Measurements from ENCODE around the gene RNLS.

Gene RNLS

GRCh38 chr10:88226891-88227290 lies 356.2 kb downstream of the RNLS start:
- no peak for DNase-seq
- H3K4me3 ChIP-seq (ENCODE audit: low read depth, low read length), result no peak overlapping the region
- H3K27me3 ChIP-seq (ENCODE audit: insufficient read depth, low read depth, severe bottlenecking), result no peaks in the 10 kb centered on the region
- no peak for TF ChIP-seq CTCF (IDR thresholded peaks at IDR 0.05; ENCODE audit: low read depth, low read length)
- no peaks in the 10 kb centered on the region for H3K9me3 ChIP-seq (ENCODE audit: severe bottlenecking)
- H3K36me3 ChIP-seq, result no peaks in the 10 kb centered on the region
- H3K27ac ChIP-seq, result no peak overlapping the region

DNA sequence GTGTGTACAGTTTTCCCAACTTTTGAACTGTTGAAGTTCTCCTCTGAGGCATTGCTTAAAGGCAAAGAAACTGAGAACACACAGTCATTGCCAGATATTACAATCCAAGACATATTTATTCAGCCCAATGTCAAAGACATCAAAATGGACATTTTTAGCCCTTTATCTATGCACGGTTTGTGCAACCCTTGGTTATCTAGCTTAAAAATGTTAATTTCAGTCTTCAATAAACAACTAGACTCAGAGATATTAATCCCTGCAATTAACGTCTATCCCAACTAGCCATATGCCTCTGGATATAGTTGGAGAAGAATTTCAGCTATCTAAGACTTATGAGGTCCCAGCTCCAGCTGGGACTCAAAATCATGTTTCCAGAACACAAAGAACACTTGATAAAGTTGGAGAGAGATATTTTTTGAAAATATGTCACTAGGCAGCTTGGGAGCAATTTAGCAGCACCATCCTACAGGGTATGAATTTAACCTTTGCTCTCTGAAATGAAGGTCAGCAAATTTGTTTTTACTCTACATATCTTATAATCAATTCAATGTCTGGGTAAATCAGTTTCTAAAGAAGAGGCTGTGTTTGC lies 357.0 kb downstream of the RNLS start:
- H3K27me3 ChIP-seq (ENCODE audit: insufficient read depth, low read depth, severe bottlenecking), result no peaks in the 10 kb centered on the region
- no peak for DNase-seq
- TF ChIP-seq CTCF (IDR thresholded peaks at IDR 0.05; ENCODE audit: low read depth, low read length), result no peak
- no peak overlapping the region for H3K27ac ChIP-seq
- no peaks in the 10 kb centered on the region for H3K9me3 ChIP-seq (ENCODE audit: severe bottlenecking)
- H3K36me3 ChIP-seq, result no peaks in the 10 kb centered on the region
- no peak overlapping the region for H3K4me3 ChIP-seq (ENCODE audit: low read depth, low read length)

All from WERI-Rb-1 (cell line).